Cardiac muscle cell (in vitro differentiated cells and primary cell): ENCODE measurements around the gene SLC37A1. TPM values are rescaled to one million over a fixed set of nuclear protein-coding genes. Genes with fewer than 3 reads are reported as not detected.

Source experiments
- DNase-seq, 2 donors: peaks; one replicate each; pipeline versions ENCODE4 v3.0.0 to v3.0.0-alpha.2; 2010 to 2017; ENCODE audit warnings: low read depth in 1 of 2, low spot score in 1 of 2
- H3K27ac ChIP-seq: fragments of 200-600 bp; sonication (generic); 2 replicates; pipeline ENCODE4 v1.5.1; 2016
- H3K27me3 ChIP-seq: fragments of 200-600 bp; sonication (generic); 2 replicates; pipeline ENCODE4 v1.6.0; 2016; ENCODE audit warnings: control low read depth
- H3K36me3 ChIP-seq: fragments of 200-600 bp; sonication (generic); 2 replicates; pipeline ENCODE4 v1.5.1; 2016; ENCODE audit warnings: control low read depth
- H3K4me1 ChIP-seq: fragments of 200-600 bp; sonication (generic); 2 replicates; pipeline ENCODE4 v1.8.1; 2017; ENCODE audit warnings: low read depth, mild to moderate bottlenecking, mixed run types
- H3K4me3 ChIP-seq: fragments of 200-600 bp; sonication (generic); 2 replicates; pipeline ENCODE4 v1.5.1; 2016; ENCODE audit warnings: mild to moderate bottlenecking
- H3K9me3 ChIP-seq: fragments of 200-600 bp; sonication (generic); 2 replicates; pipeline ENCODE4 v1.5.1; 2017; ENCODE audit warnings: low read depth, mild to moderate bottlenecking, control low read depth
- CTCF ChIP-seq: IDR thresholded peaks from 2 replicates; pipeline ENCODE4 v1.5.1; 2012; ENCODE audit warnings: low read depth, mild to moderate bottlenecking, low read length
- polyA plus RNA-seq: library from polyadenylated mRNA; unstranded; fragments of >200 nt; fragmentation: Nextera tagmentation; extraction: Ambion mirVana; gene quantifications from 2 replicates; pipeline ENCODE4 v1.2.1, GENCODE V29; 2016
- total RNA-seq: library from RNA; depleted of rRNA; stranded (reverse); fragments of >200 nt; gene quantifications from 2 replicates; pipeline ENCODE4 v1.2.3, GENCODE V29; 2016

The SLC37A1 gene
- total and polyA plus RNA-seq, 2 experiments from 2014 or later: 3.5 to 8.4 TPM

GRCh38 chr21:42500736-42501135, 12.9 kb upstream of the SLC37A1 start:
- Histone ChIP-seq H3K36me3 (no peaks in the 10 kb centered on the region), H3K27me3 (no peaks in the 10 kb centered on the region), H3K4me1 (peaks cover 4% of the 10 kb centered on the region), H3K27ac (no peak overlapping the region), H3K9me3 (no peaks in the 10 kb centered on the region), H3K4me3 (no peak overlapping the region)
- no peak for TF ChIP-seq CTCF
- no peak for DNase-seq

GRCh38 chr21:42503711-42504110, 9.9 kb upstream of the SLC37A1 start:
- DNase-seq: no peak
- Histone ChIP-seq H3K4me1 (no peaks in the 10 kb centered on the region), H3K36me3 (no peaks in the 10 kb centered on the region), H3K27ac (no peak overlapping the region), H3K27me3 (no peaks in the 10 kb centered on the region), H3K9me3 (no peaks in the 10 kb centered on the region), H3K4me3 (no peak overlapping the region)
- no peak for TF ChIP-seq CTCF

- Histone ChIP-seq H3K27ac (no peak overlapping the region), H3K27me3 (no peaks in the 10 kb centered on the region), H3K4me3 (no peak overlapping the region), H3K4me1 (no peaks in the 10 kb centered on the region), H3K9me3 (no peaks in the 10 kb centered on the region), H3K36me3 (no peaks in the 10 kb centered on the region)
- no peak for DNase-seq
- no peak for TF ChIP-seq CTCF
Observed at GRCh38 chr21:42505090-42505726, 8.4 kb upstream of the SLC37A1 start.

DNA sequence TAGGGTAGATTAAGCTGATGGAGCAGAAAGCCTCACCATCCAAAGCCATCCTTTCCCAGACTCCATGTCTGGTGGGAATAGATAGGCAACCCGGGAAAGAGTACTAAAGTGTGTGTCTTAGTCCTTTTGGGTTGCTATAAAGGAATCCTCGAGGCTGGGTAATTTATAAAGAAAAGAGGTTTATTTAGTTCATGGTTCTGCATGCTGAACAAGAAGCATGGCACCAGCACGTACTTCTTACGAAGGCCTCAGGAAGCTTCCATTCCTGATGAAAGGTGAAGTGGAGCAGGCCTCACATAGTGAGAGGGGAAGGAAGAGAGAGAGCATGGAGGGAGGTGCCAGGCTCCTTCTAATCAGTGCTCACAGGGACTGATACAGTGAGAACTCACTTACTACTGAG, 6.2 kb upstream of the SLC37A1 start:
- no peak overlapping the region for H3K4me3 ChIP-seq
- H3K36me3 ChIP-seq: no peaks in the 10 kb centered on the region
- no peak for DNase-seq
- H3K27ac ChIP-seq: no peak overlapping the region
- H3K4me1 ChIP-seq: no peaks in the 10 kb centered on the region
- H3K9me3 ChIP-seq: no peaks in the 10 kb centered on the region
- TF ChIP-seq CTCF: no peak
- no peaks in the 10 kb centered on the region for H3K27me3 ChIP-seq

DNA sequence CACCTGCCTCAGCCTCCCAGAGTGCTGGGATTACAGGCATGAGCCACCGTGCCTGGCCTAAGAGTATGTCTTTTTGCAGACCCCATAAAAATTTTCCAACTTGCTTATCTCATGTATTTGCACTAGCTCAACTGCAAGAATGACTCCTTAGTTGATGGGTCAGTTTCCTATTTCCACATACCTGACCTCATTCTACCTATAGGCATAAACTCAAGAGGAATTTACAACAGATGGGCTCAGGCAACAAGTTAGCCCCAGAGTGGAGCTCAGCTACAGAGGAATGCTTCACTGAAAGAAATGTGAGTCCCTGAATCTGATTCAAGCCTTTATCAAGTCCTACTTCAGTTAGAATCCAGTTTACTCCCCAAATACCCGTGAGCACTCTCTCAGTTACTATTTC, 5.3 kb upstream of the SLC37A1 start:
- Histone ChIP-seq H3K9me3 (no peaks in the 10 kb centered on the region), H3K4me3 (no peak overlapping the region), H3K27ac (no peak overlapping the region), H3K27me3 (peaks cover 9% of the 10 kb centered on the region), H3K36me3 (no peaks in the 10 kb centered on the region), H3K4me1 (no peaks in the 10 kb centered on the region)
- DNase-seq: no peak
- no peak for TF ChIP-seq CTCF
